NCI-H1105 treated with DMSO at 0.1 percent for 48 hours (cell line): Measurements from ENCODE around the gene ABLIM2.
"Not testable (repeated sequence)": the region's sequence is repeated elsewhere in the genome, so short reads cannot be mapped to it uniquely, and the experiment has no call there.

Experiments
- DNase-seq: peaks from one replicate; lab custom pipeline; 2025; lab: John Stamatoyannopoulos, UW

Gene ABLIM2

GRCh38 chr4:8157496-8157895 is 1.1 kb downstream of the ABLIM2 start:
- peak; percentile 34 for DNase-seq

GRCh38 chr4:8156617-8157016 is 2.0 kb downstream of the ABLIM2 start:
- DNase-seq = no peak

GRCh38 chr4:8155660-8156421 is 2.8 kb downstream of the ABLIM2 start:
- DNase-seq = no peak

GRCh38 chr4:8155048-8155447 is 3.6 kb downstream of the ABLIM2 start:
- DNase-seq = no peak

GRCh38 chr4:8153441-8153840 is 5.2 kb downstream of the ABLIM2 start:
- no peak for DNase-seq

- DNase-seq = no peak
Observed at GRCh38 chr4:8152865-8153257, 5.8 kb downstream of the ABLIM2 start.

- DNase-seq = no peak
Observed at GRCh38 chr4:8152090-8152864, 6.3 kb downstream of the ABLIM2 start.

- no peak for DNase-seq
Observed at GRCh38 chr4:8151165-8151650, 7.4 kb downstream of the ABLIM2 start.

- DNase-seq = no peak
Observed at GRCh38 chr4:8150152-8151090, 8.2 kb downstream of the ABLIM2 start.

- no peak for DNase-seq
Observed at GRCh38 chr4:8149664-8150063, 8.9 kb downstream of the ABLIM2 start.

- no peak for DNase-seq
Observed at GRCh38 chr4:8148785-8149435, 9.7 kb downstream of the ABLIM2 start.

- DNase-seq = no peak
Observed at GRCh38 chr4:8148159-8148558, 10.5 kb downstream of the ABLIM2 start.

GRCh38 chr4:8147231-8147970 is 11.2 kb downstream of the ABLIM2 start:
- no peak for DNase-seq

- no peak for DNase-seq
Observed at GRCh38 chr4:8146157-8146556, 12.5 kb downstream of the ABLIM2 start.

GRCh38 chr4:8144359-8144758 is 14.3 kb downstream of the ABLIM2 start:
- DNase-seq = no peak

GRCh38 chr4:8143392-8144140 is 15.0 kb downstream of the ABLIM2 start:
- DNase-seq = no peak

GRCh38 chr4:8142556-8142955 is 16.1 kb downstream of the ABLIM2 start:
- DNase-seq = no peak

GRCh38 chr4:8141935-8142334 is 16.7 kb downstream of the ABLIM2 start:
- DNase-seq = no peak

GRCh38 chr4:8140915-8141314 is 17.7 kb downstream of the ABLIM2 start:
- DNase-seq = no peak

- not testable (repeated sequence) for DNase-seq
Observed at GRCh38 chr4:8139726-8140125, 18.9 kb downstream of the ABLIM2 start.
